ENCODE measurements around the gene DSC2. TPM values are rescaled to one million over a fixed set of nuclear protein-coding genes. Genes with fewer than 3 reads are reported as not detected.
"Not testable (repeated sequence)": the region's sequence is repeated elsewhere in the genome, so short reads cannot be mapped to it uniquely, and the experiment has no call there.

The DSC2 gene
- total RNA-seq, 2 donors from 2014 or later = 2.6 to 4.2 TPM

DNA sequence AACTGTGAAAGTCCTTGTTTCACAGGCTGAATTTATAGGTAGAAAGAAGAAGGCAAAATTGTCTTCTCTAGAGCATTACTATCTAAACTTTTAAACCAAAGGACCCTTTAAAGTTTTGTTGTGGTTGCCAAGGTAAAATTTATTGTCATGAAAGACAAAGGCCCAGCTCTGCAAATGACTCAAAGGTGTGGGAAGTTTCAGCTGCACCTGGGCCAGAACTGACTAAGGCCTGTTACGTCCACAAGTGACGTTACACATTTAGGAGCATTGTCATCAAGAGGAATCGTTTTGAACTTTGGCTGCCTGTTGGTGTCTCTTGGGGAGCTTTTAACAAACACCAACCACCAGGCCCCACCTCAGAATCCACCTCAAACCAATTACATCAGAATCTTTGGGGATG, 51.6 kb downstream of the DSC2 start:
- intact Hi-C loops (cut with DNase I) = no loop called here

GRCh38 chr18:31049189-31049588, 53.0 kb downstream of the DSC2 start:
- no peak for DNase-seq (ENCODE audit: low spot score)
- intact Hi-C loops (cut with DNase I) = no loop called here

More for the DNA sequence above, 51.6 kb downstream of the DSC2 start:
- DNase-seq (ENCODE audit: low spot score) = no peak

DNA sequence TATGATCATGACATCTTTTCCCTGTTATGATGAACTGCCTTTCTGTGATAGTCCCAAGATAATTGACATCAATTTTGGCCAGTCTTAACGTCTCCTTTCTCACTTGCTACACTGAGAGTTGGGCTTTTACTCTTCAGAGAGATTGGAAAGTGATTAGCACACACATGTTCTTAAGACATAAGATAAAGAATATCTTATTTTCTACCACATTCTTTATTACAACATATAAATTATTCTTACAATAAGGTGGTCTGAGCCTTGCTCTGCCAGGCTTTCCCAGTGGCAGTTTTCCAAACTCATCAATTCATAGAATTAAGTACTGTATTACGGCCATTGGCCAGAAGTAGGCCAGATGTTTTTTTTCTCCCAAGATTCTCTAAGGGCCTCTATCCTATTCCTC, 54.0 kb downstream of the DSC2 start:
- intact Hi-C loops (cut with DNase I) = no loop called here
- DNase-seq (ENCODE audit: low spot score) = no peak

GRCh38 chr18:31046916-31047315, 55.3 kb downstream of the DSC2 start:
- intact Hi-C loops (cut with DNase I) = no loop called here
- DNase-seq (ENCODE audit: low spot score) = no peak

DNA sequence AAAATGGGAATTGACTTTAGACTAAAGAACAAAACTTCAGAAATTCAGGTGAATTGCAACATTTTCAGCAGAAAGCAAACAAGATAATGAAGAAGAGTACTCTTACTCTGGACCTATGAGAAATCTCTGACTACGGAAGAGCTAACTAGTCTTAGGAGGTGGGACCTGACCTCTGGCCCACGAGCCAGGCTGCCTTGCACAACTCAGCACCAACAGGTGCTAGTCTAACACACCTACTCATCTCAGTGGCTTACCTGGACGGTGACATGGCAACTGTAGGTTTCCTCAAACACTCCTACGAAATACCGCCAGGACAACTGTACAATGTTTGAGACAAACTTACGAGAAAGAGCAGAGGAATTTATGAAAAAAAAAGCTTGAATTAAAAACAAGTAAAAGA, 56.6 kb downstream of the DSC2 start:
- intact Hi-C loops (cut with DNase I) = no loop called here
- no peak for DNase-seq (ENCODE audit: low spot score)

DNA sequence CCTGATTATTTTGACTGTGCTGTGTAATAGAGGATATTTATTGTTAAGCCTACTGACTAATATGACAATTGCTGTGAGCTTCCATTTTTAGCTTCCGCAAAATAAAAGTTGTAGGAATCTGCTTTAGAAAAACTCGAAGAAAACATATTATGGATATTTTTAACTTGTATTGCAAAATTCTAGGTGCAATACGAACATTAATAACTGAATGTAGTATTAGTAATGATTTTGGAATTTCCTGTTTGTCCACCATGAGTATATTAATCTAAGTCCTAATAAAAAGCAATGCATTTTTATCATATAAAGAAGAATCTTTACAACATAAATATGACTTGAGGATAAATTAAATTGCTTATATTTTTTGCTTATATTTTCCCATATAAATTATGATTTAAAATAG, 57.3 kb downstream of the DSC2 start:
- DNase-seq (ENCODE audit: low spot score) = no peak
- intact Hi-C loops (cut with DNase I) = no loop called here

GRCh38 chr18:31043709-31044108, 58.5 kb downstream of the DSC2 start:
- intact Hi-C loops (cut with DNase I) = no loop called here

DNA sequence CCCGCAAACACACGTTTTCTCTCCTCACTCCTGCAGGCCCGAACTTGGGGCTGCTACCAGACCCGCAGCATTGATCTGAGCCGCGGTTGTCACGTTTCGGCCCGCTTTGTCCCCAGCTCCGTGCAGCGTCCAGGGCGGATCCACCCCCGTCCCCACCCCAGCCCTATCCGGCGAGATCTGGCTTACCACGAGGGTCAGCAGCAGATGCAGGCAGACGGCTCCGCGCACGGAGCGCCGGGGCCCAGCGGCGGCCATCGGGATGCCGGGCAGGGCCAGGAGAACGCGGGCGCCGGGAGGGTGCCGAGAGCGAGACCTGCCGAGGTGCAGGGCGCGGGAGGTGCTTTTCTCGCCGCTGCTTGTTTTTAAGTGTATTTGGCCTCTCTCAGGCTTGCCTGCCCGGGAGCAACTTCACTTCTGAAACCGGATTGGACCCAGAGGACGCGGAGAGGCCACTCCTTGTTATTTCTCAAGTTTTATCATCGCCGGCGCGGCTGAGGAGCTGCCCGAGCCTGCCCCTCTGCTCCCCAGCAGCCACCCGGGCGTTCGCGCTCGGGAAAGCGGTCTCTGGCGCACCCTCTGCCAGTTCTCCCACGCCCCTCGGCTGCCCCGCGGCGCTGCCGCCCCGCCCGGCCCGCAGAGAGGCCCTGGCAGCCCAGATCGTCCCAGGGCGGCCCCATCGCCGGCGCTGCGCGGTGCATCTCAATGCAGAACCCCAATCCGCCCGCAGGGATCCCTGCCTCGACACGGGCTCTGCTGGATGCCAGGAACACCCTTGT, 59.6 kb downstream of the DSC2 start, which contains the start of gene DSC3:
DSC3 (minus strand) TSS at position 337 of the 776 bp plus-strand sequence; CDS start at position 255, 82 bp downstream.
- intact Hi-C loops (cut with DNase I) = no loop called here
- DNase-seq (ENCODE audit: low spot score) = peak; percentile 78

More at GRCh38 chr18:31043709-31044108, 58.5 kb downstream of the DSC2 start:
- no peak for DNase-seq (ENCODE audit: low spot score)

GRCh38 chr18:31042084-31042405, 60.2 kb downstream of the DSC2 start:
- intact Hi-C loops (cut with DNase I) = no loop called here
- DNase-seq (ENCODE audit: low spot score) = no peak

GRCh38 chr18:31041271-31042083, 60.7 kb downstream of the DSC2 start:
- intact Hi-C loops (cut with DNase I) = no loop called here
- DNase-seq (ENCODE audit: low spot score) = no peak

GRCh38 chr18:31040686-31041270, 61.4 kb downstream of the DSC2 start:
- intact Hi-C loops (cut with DNase I) = no loop called here

GRCh38 chr18:31039426-31039825, 62.8 kb downstream of the DSC2 start:
- no peak for DNase-seq (ENCODE audit: low spot score)
- intact Hi-C loops (cut with DNase I) = no loop called here

More at GRCh38 chr18:31040686-31041270, 61.4 kb downstream of the DSC2 start:
- DNase-seq (ENCODE audit: low spot score) = no peak

- intact Hi-C loops (cut with DNase I) = not testable (repeated sequence)
These were observed 64.5 kb downstream of the DSC2 start for GRCh38 chr18:31037686-31038085.

DNA sequence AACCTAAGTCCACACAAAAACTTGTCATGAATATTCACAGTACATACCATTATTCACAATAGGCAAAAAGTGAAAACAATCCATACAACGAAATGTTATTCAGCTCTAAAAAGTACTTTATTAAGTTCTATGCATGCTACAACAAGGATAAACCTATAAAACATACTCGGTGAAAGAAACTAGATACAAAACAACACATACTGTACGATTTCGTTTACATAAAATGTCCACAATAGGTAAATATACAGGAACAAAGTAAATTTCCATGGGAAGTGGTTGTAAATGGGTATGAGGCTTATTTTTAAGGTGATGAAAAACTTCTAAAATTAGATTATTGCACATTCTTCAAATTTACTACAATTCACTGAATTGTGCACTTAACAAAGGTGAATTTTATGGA, 67.7 kb downstream of the DSC2 start:
- intact Hi-C loops (cut with DNase I) = no loop called here
- no peak for DNase-seq (ENCODE audit: low spot score)

More at GRCh38 chr18:31037686-31038085, 64.5 kb downstream of the DSC2 start:
- not testable (repeated sequence) for DNase-seq (ENCODE audit: low spot score)

DNA sequence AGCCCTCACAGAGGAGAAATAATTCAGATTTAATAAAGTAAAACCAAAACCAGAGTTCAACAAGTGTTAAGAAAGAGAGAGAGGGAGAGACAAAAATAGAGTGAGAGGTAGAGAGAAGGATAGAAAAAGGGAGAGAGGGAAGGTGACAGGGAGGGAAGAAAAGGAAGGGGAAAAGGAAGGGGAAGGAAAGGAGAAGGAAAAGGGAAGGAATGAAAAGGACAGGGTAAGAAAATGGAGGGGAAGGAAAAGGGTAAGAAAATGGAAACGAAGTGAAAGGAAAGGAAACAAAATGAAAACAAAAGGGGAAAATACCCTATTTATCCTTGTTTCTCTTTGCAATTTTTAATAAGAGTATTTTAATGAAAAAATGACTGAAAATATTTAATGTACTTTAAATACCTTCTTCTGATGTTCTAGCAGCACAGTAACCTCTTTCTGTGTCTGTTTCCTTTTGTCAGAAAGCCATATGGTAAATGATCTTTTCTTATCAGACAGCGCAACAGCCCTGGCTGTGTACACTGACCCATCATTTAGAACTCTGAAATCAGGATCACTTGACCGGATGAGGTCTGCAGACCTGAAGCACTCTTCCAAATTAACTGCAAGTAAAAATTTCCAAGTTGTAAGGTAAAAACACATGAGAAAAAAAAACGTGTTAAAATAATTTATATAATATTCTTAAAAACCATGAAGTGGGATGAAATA, 71.5 kb downstream of the DSC2 start:
- intact Hi-C loops (cut with DNase I) = no loop called here
- no peak for DNase-seq (ENCODE audit: low spot score)

DNA sequence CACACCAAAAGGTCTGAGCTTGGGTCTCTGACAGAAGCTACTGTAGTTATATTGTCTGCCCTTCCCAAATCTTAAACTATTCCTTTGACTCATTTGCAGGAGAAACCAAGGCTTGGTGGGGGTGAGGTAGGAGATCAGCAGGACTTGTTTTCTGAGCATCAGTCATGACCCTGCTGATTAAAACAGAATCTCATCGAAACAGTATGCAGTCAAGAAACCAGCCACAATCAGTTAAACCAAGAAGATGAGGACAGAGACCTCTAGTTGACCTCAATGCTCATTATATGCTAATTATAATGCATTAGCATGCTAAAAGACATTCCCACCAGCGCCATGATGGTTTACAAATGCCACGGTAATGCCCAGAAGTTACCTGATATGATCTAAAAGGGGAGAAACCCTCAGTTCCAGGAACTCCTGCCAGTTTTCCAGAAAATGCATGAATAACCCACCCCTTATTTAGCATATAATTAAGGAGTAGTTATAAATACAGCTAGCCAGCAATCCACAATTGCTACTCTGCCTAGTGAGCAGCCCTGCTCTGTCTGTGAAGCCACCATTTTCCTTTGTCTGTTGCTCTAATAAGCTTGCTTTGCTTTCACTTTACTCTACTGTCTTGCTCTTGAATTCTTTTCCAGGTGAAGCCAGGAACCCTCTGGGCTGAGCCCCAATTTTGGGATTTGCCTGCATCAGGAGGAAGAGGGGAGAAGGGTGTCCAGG, 86.3 kb downstream of the DSC2 start:
- DNase-seq (ENCODE audit: low spot score) = no peak
- intact Hi-C loops (cut with DNase I) = no loop called here

DNA sequence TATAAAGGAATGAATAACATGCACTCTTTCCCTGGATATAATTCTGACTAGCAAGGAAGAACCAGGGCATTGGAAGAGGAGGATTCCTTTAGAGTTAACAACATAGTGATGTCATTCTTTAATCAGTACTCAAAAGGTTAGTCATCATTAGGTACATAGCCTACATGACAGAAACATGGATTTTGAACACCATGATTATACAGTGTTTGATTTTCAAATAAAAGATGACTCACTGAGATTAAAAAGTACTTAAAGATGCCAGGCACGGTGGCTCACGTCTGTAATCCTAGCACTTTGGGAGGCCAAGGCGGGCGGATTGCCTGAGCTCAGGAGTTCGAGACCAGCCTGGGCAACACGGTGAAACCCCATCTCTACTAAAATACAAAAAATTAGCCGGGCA, 90.8 kb downstream of the DSC2 start:
- DNase-seq (ENCODE audit: low spot score); intact Hi-C loops (cut with DNase I): not testable (repeated sequence)

DNA sequence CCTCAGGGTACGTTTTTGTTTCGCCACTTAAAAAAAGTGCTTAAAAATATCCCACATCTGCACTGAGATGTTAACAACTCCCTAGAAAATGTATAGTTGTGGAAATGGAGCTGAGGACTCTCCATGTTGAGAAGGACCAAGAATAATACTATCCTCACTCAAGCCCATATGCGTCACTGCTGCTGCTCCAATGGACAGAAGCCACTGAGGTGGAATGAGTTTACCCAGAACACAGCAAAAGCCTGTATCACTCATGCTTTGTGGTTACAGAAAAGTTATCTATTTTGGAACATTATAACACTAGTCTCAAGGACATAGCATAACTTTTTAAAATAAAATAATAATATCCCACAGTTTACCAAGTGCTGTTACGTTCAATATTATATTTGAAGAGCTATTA, 91.6 kb downstream of the DSC2 start:
- intact Hi-C loops (cut with DNase I) = no loop called here
- DNase-seq (ENCODE audit: low spot score) = no peak

Measured in posterior vena cava (tissue), 2 donors.